Large intestine (tissue), 3 donors: ENCODE data around the gene ADK. TPM values are rescaled to one million over a fixed set of nuclear protein-coding genes. Genes with fewer than 3 reads are reported as not detected.

Experiments
- DNase-seq, 2 donors: peaks; one replicate each; pipeline versions ENCODE4 v3.0.0 to v3.0.0-alpha.2; 2013
- H3K27ac ChIP-seq: one replicate; pipeline ENCODE4 v1.5.1; 2013; ENCODE audit warnings: low read length
- H3K27me3 ChIP-seq: 2 replicates; pipeline ENCODE4 v1.6.1; 2013; ENCODE audit warnings: low read length; ENCODE audit not compliant: control insufficient read depth, insufficient read depth
- H3K36me3 ChIP-seq: 2 replicates; pipeline ENCODE4 v1.6.1; 2013; ENCODE audit warnings: low read length; ENCODE audit not compliant: control insufficient read depth, insufficient read depth
- H3K4me1 ChIP-seq: one replicate; pipeline ENCODE4 v1.6.1; 2013; ENCODE audit warnings: low read length; ENCODE audit not compliant: control insufficient read depth, insufficient read depth
- H3K4me3 ChIP-seq: one replicate; pipeline ENCODE4 v1.5.1; 2013; ENCODE audit warnings: low read length
- H3K9me3 ChIP-seq: one replicate; pipeline ENCODE4 v1.6.1; 2013; ENCODE audit warnings: mild to moderate bottlenecking, low read depth, low read length, moderate library complexity; ENCODE audit not compliant: control insufficient read depth
- WGBS: methylation state at CpG from one replicate; pipeline ENCODE4 v1.1.5; 2013; ENCODE audit warnings: low lambda C conversion rate; ENCODE audit not compliant: insufficient coverage; 5-methylcytosine and 5-hydroxymethylcytosine counted together
- polyA plus RNA-seq: library from polyadenylated mRNA; unstranded; fragments of 120-200 nt; gene quantifications from one replicate; pipeline ENCODE4 v1.2.1, GENCODE V29; 2013

The ADK gene
- polyA plus RNA-seq, 1 donor: 30.1 TPM

DNA sequence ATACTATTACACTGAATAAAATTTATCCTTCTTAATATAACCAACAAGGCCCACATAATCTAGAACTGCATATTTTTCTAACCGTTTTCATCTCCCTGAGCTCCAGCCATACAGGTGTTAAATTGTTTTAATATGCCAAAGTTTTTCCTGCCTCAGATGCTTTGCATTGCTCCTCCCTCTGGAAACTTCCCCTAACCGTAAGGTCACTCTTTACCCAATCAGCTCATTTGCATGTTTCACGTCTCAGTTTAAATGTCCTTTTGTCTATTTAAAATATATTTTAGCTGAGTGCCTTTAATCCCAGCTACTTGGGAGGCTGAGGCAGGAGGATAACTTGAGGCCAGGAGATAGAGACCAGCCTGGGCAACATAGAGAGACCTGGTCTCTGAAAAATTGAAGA, 228.5 kb downstream of the ADK start:
- H3K27me3 ChIP-seq: no peaks in the 10 kb centered on the region
- no peaks in the 10 kb centered on the region for H3K4me1 ChIP-seq
- 83% methylated on average over 2 of the region's 3 CpGs for WGBS
- H3K27ac ChIP-seq: no peak overlapping the region
- no peaks in the 10 kb centered on the region for H3K36me3 ChIP-seq
- H3K9me3 ChIP-seq: no peaks in the 10 kb centered on the region
- no peak overlapping the region for H3K4me3 ChIP-seq
- DNase-seq: no peak

DNA sequence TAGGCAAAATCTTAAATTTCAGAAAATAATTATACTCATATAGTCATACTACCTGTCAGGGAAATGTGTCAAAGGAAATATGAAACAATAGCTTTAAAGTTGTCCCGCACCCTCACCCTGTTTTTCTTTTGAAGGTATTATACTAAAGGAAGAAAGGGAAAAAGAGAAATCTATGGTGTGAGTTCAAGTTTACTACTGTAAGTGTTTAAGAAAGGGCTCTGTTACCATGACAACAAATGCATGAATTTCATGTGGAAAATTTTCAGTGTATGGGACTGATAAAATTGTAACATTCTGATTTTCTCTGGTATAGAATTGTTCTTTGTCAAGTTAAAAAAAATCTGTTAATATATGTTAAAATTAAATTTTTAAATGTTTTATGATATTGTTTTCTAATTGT, 229.8 kb downstream of the ADK start:
- H3K27ac ChIP-seq: no peak overlapping the region
- H3K9me3 ChIP-seq: no peaks in the 10 kb centered on the region
- no peaks in the 10 kb centered on the region for H3K27me3 ChIP-seq
- no peaks in the 10 kb centered on the region for H3K4me1 ChIP-seq
- H3K4me3 ChIP-seq: no peak overlapping the region
- no peak for DNase-seq
- no peaks in the 10 kb centered on the region for H3K36me3 ChIP-seq
- WGBS: 100% methylated on average over 1 of the region's 1 CpG

- no peak overlapping the region for H3K4me3 ChIP-seq
- no CpG with 5 or more reads among the region's 2 CpGs for WGBS
- no peak for DNase-seq
- no peaks in the 10 kb centered on the region for H3K36me3 ChIP-seq
- no peak overlapping the region for H3K27ac ChIP-seq
- no peaks in the 10 kb centered on the region for H3K4me1 ChIP-seq
- no peaks in the 10 kb centered on the region for H3K27me3 ChIP-seq
- H3K9me3 ChIP-seq: no peaks in the 10 kb centered on the region
These were observed 230.4 kb downstream of the ADK start for GRCh38 chr10:74381291-74381853.

DNA sequence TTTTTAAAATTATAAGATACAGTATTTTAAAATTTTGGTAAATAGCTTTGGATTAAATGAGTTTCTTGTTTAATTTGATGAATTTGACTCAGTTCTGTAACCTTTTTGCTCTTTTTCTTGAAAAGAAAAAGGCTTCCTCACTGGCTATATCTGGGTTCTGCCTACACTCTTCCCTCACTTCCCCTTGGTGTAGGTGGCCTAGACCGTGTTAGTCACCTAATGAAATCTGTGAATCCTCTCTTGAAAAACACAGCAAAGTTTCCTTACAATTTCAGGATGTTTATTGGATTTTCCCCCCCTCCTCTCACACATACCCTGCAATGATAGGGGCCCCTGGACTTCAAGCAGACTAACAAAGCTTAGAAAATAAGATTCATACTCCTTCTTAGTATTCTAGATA, 231.6 kb downstream of the ADK start:
- no peak overlapping the region for H3K4me3 ChIP-seq
- WGBS: no CpG with 5 or more reads among the region's 1 CpG
- no peaks in the 10 kb centered on the region for H3K4me1 ChIP-seq
- no peaks in the 10 kb centered on the region for H3K27me3 ChIP-seq
- H3K9me3 ChIP-seq: no peaks in the 10 kb centered on the region
- H3K36me3 ChIP-seq: no peaks in the 10 kb centered on the region
- no peak overlapping the region for H3K27ac ChIP-seq
- DNase-seq: no peak

- DNase-seq: no peak
- Histone ChIP-seq H3K36me3 (no peaks in the 10 kb centered on the region), H3K4me3 (no peak overlapping the region), H3K9me3 (no peaks in the 10 kb centered on the region), H3K27me3 (no peaks in the 10 kb centered on the region), H3K27ac (no peak overlapping the region), H3K4me1 (no peaks in the 10 kb centered on the region)
These were observed 232.6 kb downstream of the ADK start for GRCh38 chr10:74383642-74384041.

- H3K9me3 ChIP-seq: no peaks in the 10 kb centered on the region
- H3K4me1 ChIP-seq: no peaks in the 10 kb centered on the region
- no peaks in the 10 kb centered on the region for H3K27me3 ChIP-seq
- H3K36me3 ChIP-seq: no peaks in the 10 kb centered on the region
- H3K4me3 ChIP-seq: no peak overlapping the region
- WGBS: 100% methylated on average over 1 of the region's 3 CpGs
- DNase-seq: no peak
- H3K27ac ChIP-seq: no peak overlapping the region
These were observed 233.7 kb downstream of the ADK start for GRCh38 chr10:74384615-74385183.

- no peak overlapping the region for H3K4me3 ChIP-seq
- H3K27ac ChIP-seq: no peak overlapping the region
- H3K9me3 ChIP-seq: no peaks in the 10 kb centered on the region
- H3K27me3 ChIP-seq: no peaks in the 10 kb centered on the region
- H3K36me3 ChIP-seq: no peaks in the 10 kb centered on the region
- H3K4me1 ChIP-seq: no peaks in the 10 kb centered on the region
- no peak for DNase-seq
These were observed 237.8 kb downstream of the ADK start for GRCh38 chr10:74388801-74389200.

DNA sequence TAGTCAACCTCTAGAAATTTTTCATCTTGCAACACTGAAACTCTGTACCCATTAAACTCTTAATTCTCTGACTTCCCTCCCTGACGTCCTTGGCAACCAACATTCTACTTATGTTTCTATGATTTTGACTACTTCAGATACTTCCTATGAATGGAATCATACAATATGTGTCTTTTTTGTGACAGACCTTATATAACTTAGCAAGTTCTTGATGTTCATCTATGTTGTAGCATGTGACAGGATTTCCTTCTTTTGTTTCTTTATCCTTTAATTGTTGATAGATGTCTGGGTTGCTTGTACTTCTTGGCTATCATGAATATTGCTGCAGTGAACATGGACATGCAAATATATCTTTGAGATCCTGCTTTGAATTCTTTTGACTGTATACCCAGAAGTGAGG, 240.8 kb downstream of the ADK start:
- Histone ChIP-seq H3K36me3 (peaks cover 2% of the 10 kb centered on the region), H3K27me3 (no peaks in the 10 kb centered on the region), H3K4me1 (no peaks in the 10 kb centered on the region), H3K27ac (no peak overlapping the region), H3K4me3 (no peak overlapping the region), H3K9me3 (no peaks in the 10 kb centered on the region)
- no peak for DNase-seq
- 75% methylated on average over 1 of the region's 1 CpG for WGBS

DNA sequence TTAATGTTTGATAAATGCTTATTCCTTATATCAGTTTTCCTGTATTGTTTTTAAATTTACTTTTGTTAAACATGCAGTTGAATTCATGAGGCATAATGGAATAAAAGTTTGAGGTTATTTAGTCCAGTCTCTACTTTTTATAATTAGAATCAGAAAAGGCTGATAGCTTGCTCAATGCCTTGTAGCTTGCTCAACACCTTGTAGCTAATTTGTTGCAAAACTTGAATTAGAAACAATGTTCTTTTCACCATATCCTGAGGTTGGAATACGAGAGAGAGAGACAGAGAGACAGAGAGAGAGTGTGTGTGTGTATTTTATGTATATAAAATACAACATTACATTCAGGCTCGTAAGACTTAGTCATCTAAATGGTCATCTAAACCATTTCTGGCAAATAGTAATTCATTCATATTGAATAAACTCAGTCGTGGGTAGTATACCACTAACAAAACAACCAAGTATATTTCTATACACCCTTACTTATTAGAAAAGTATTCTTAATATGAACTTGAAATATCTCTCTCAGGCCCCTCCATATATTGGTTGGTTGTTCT, 243.5 kb downstream of the ADK start:
- peaks cover 2% of the 10 kb centered on the region for H3K36me3 ChIP-seq
- DNase-seq: no peak
- WGBS: 100% methylated on average over 2 of the region's 3 CpGs
- no peak overlapping the region for H3K27ac ChIP-seq
- no peaks in the 10 kb centered on the region for H3K27me3 ChIP-seq
- no peaks in the 10 kb centered on the region for H3K9me3 ChIP-seq
- H3K4me3 ChIP-seq: no peak overlapping the region
- H3K4me1 ChIP-seq: no peaks in the 10 kb centered on the region

GRCh38 chr10:74400186-74400585, 249.2 kb downstream of the ADK start:
- Histone ChIP-seq H3K9me3 (peaks cover 7% of the 10 kb centered on the region), H3K27me3 (no peaks in the 10 kb centered on the region), H3K4me3 (no peak overlapping the region), H3K27ac (no peak overlapping the region), H3K36me3 (peaks cover 2% of the 10 kb centered on the region), H3K4me1 (no peaks in the 10 kb centered on the region)
- no peak for DNase-seq
- 100% methylated on average over 3 of the region's 3 CpGs for WGBS

GRCh38 chr10:74406006-74406405, 255.0 kb downstream of the ADK start:
- DNase-seq: no peak
- no peaks in the 10 kb centered on the region for H3K27me3 ChIP-seq
- no peaks in the 10 kb centered on the region for H3K4me1 ChIP-seq
- H3K9me3 ChIP-seq: peaks cover 7% of the 10 kb centered on the region
- no peak overlapping the region for H3K27ac ChIP-seq
- 88% methylated on average over 1 of the region's 1 CpG for WGBS
- H3K4me3 ChIP-seq: no peak overlapping the region
- H3K36me3 ChIP-seq: no peaks in the 10 kb centered on the region
